ENCODE data around the gene TYK2.

DNA sequence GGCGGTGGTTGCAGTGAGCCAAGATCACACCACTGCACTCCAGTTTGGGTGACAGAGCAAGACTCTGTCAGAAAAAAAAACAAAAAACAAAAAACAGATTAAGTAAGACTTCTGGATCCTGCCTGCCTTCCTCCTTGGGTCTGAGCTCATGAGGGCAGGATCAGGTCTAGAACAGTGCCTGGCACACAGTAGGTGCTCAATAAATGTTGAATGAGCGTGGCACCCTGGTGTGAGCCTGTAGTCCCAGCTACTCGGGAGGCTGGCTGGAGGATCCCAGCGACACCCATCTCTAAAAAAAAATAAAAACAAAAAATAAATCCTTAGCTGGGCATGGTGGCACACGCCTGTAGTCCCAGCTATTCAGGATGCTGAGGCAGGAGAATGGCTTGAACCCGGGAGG is 25.8 kb upstream of the TYK2 start:
- TF ChIP-seq, protein P1, sequence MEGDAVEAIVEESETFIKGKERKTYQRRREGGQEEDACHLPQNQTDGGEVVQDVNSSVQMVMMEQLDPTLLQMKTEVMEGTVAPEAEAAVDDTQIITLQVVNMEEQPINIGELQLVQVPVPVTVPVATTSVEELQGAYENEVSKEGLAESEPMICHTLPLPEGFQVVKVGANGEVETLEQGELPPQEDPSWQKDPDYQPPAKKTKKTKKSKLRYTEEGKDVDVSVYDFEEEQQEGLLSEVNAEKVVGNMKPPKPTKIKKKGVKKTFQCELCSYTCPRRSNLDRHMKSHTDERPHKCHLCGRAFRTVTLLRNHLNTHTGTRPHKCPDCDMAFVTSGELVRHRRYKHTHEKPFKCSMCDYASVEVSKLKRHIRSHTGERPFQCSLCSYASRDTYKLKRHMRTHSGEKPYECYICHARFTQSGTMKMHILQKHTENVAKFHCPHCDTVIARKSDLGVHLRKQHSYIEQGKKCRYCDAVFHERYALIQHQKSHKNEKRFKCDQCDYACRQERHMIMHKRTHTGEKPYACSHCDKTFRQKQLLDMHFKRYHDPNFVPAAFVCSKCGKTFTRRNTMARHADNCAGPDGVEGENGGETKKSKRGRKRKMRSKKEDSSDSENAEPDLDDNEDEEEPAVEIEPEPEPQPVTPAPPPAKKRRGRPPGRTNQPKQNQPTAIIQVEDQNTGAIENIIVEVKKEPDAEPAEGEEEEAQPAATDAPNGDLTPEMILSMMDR (IDR thresholded peaks at IDR 0.05; ENCODE audit: insufficient read depth, low read length, poor library complexity, severe bottlenecking), result no peak
- TF ChIP-seq EZH2phosphoT487 (conservative IDR thresholded peaks at IDR 0.05; ENCODE audit: low read length), result no peak
